Heart right ventricle (tissue), 16 donors: ENCODE results near the gene PTPRG. TPM values are rescaled to one million over a fixed set of nuclear protein-coding genes. Genes with fewer than 3 reads are reported as not detected.

Experiments
- ATAC-seq, 8 donors: fragments of 200-7000 bp; cut with Tn5 transposase; one replicate each; pipeline ENCODE4 v1.9.1; 2020; ENCODE audit warnings: mild to moderate bottlenecking in 8 of 8, moderate library complexity in 8 of 8, moderate number of reproducible peaks in 1 of 8
- DNase-seq, 2 donors: peaks; one replicate each; pipeline ENCODE4 v3.0.0-alpha.2; 2020
- H3K27ac ChIP-seq, 10 donors: fragments of 200-600 bp; sonication (generic) in 2 of 10; one replicate each; pipeline versions ENCODE4 v1.5.0 to v1.8.0; 2020 to 2022; ENCODE audit warnings: mild to moderate bottlenecking in 3 of 10
- H3K27me3 ChIP-seq, 7 donors: fragments of 200-600 bp; one replicate each; pipeline ENCODE4 v1.8.0; 2021 to 2022; ENCODE audit warnings: mild to moderate bottlenecking in 2 of 7
- H3K36me3 ChIP-seq, 9 donors: fragments of 200-600 bp; sonication (generic) in 1 of 9; one replicate each; pipeline versions ENCODE4 v1.5.0 to v1.8.0; 2020 to 2022; ENCODE audit warnings: mild to moderate bottlenecking in 2 of 9
- H3K4me1 ChIP-seq, 9 donors: fragments of 200-600 bp; sonication (generic) in 1 of 9; one replicate each; pipeline versions ENCODE4 v1.5.0 to v1.8.0; 2020 to 2022; ENCODE audit warnings: mild to moderate bottlenecking in 4 of 9
- H3K4me3 ChIP-seq, 10 donors: fragments of 200-600 bp; sonication (generic) in 2 of 10; one replicate each; pipeline versions ENCODE4 v1.5.0 to v1.8.0; 2020 to 2022; ENCODE audit warnings: mild to moderate bottlenecking in 7 of 10, moderate library complexity in 2 of 10
- H3K9me3 ChIP-seq, 11 donors: fragments of 200-600 bp in 10 of 11; sonication (generic) in 2 of 11; one replicate each; pipeline versions ENCODE4 v1.5.0 to v1.8.0; 2013 to 2022; ENCODE audit warnings: mild to moderate bottlenecking in 2 of 11, control low read depth in 1 of 11, moderate library complexity in 1 of 11
- CTCF ChIP-seq, 9 donors: fragments of 200-600 bp; sonication (generic) in 2 of 9; IDR thresholded peaks; one replicate each; pipeline versions ENCODE4 v1.5.0 to v1.8.0; 2021 to 2022; ENCODE audit warnings: antibody characterized with exemption in 9 of 9, mild to moderate bottlenecking in 5 of 9, moderate library complexity in 1 of 9
- WGBS, 2 donors: extraction: QIAGEN DNeasy Blood & Tissue Kit; methylation state at CpG; one replicate each; pipeline ENCODE4 v1.1.7; 2013; ENCODE audit warnings: inconsistent platforms in 1 of 2; 5-methylcytosine and 5-hydroxymethylcytosine counted together
- intact Hi-C, 10 donors: fragments of 100-400 bp; cut with DNase I; formaldehyde crosslinking; loops; one replicate each; pipeline versions ENCODE4 v1.11.1 to v1.14.2; 2022
- polyA plus RNA-seq, 2 donors: library from polyadenylated mRNA; stranded (reverse); fragments of 200-250 nt; gene quantifications; one replicate each; pipeline ENCODE4 v1.2.3, GENCODE V29; 2013
- total RNA-seq, 10 donors: library from RNA; stranded (reverse); fragmentation: NEBNext Ultra II Directional in 3 of 10; extraction: Animal tissue kit (Norgen Biotek cat#: 25700) in 3 of 10; gene quantifications; one replicate each; pipeline versions ENCODE4 v1.2.1 to v1.2.4, GENCODE V29; 2021 to 2023
- donor health status: Arrhythmogenic right ventricular cardiomyopathy.
- donor health status: ischemic (EF 13 %, LVEDD 7.1; RV severe dilation, severe dysfunction).
- donor health status: healthy with polysubstance abuse.
- donor health status: DM: no; HTN: yes; CAD: no.
- donor health status: DM: no; HTN: no; CAD: no.
- donor health status: ischemic (EF 25% LVEDD 6.9; RV normal size, moderate dysfunction).
- donor health status: ischemic (EF 25% LVEDD 5.7; RV mildly dilated, moderate dysfunction).
- donor health status: healthy.
- donor health status: DM: yes; HTN: yes; CAD: no.
- donor health status: Ischemic cardiomyopathy.
- donor health status: ischemic (EF 35%, LVEDD 5.7; RV mildly dilated, moderate dysfunction).
- donor health status: nonischemic (EF 11% LVEDD 7.7; RV severe dilation, severe dysfunction).
- donor health status: DM: yes; HTN: yes; CAD: no.
- donor health status: PGD.
- donor health status: ischemic (EF 29% LVEDD 5.4; RV normal size, mild dysfunction).
- donor health status: nonischemic (EF 23%, LVEDD 6.1; RV moderate dilation, normal function).

The PTPRG gene
- total and polyA plus RNA-seq, 12 donors = 10.1 to 38.3 (median 32.6) TPM

- WGBS, 2 donors = 76 to 92% methylated on average over 5 of the region's 5 CpGs
- Histone ChIP-seq H3K27me3 (no peaks in the 10 kb centered on the region), H3K36me3 (no peaks in the 10 kb centered on the region), H3K9me3 (no peaks in the 10 kb centered on the region), H3K4me3 (no peak overlapping the region), H3K4me1 (peaks cover 0 to 15% (median 0%) of the 10 kb centered on the region in 9 donors), H3K27ac (no peak overlapping the region)
- intact Hi-C loops = no loop called here
- no peak for DNase-seq
- ATAC-seq = no peak
- no peak for TF ChIP-seq CTCF (IDR thresholded peaks at IDR 0.05)
These were observed 483.6 kb downstream of the PTPRG start for GRCh38 chr3:62044874-62045411.

GRCh38 chr3:62046326-62046725 is 485.0 kb downstream of the PTPRG start:
- no peak for ATAC-seq
- intact Hi-C loops = no loop called here
- H3K27me3 ChIP-seq = no peaks in the 10 kb centered on the region
- H3K4me1 ChIP-seq = peaks cover 0 to 23% (median 0%) of the 10 kb centered on the region in 9 donors
- no peak overlapping the region for H3K27ac ChIP-seq
- TF ChIP-seq CTCF (IDR thresholded peaks at IDR 0.05) = no peak
- DNase-seq = no peak
- H3K9me3 ChIP-seq = no peaks in the 10 kb centered on the region
- no peaks in the 10 kb centered on the region for H3K36me3 ChIP-seq
- H3K4me3 ChIP-seq = no peak overlapping the region

GRCh38 chr3:62048577-62048976 is 487.2 kb downstream of the PTPRG start:
- peak overlapping the region in 2 of 10 donors; percentile 10 to 32 for H3K27ac ChIP-seq
- peak in 3 of 8 donors; percentile 31 to 50 (median 39) for ATAC-seq
- DNase-seq = no peak
- H3K4me3 ChIP-seq = no peak overlapping the region
- no peaks in the 10 kb centered on the region for H3K27me3 ChIP-seq
- H3K36me3 ChIP-seq = no peaks in the 10 kb centered on the region
- no peak for TF ChIP-seq CTCF (IDR thresholded peaks at IDR 0.05)
- no peaks in the 10 kb centered on the region for H3K9me3 ChIP-seq
- H3K4me1 ChIP-seq = peaks cover 0 to 26% (median 0%) of the 10 kb centered on the region in 9 donors
- intact Hi-C loops = no loop called here
- WGBS, 2 donors = 84 to 85% methylated on average over 3 of the region's 3 CpGs

- no peak for TF ChIP-seq CTCF (IDR thresholded peaks at IDR 0.05)
- Histone ChIP-seq H3K27me3 (no peaks in the 10 kb centered on the region), H3K9me3 (no peaks in the 10 kb centered on the region), H3K27ac (peak overlapping the region in 2 of 10 donors; percentile 10 to 32), H3K4me3 (no peak overlapping the region), H3K4me1 (peaks cover 0 to 26% (median 0%) of the 10 kb centered on the region in 9 donors), H3K36me3 (no peaks in the 10 kb centered on the region)
- intact Hi-C loops = no loop called here
- ATAC-seq (peak in 2 of 8 donors; percentile 48 to 53), DNase-seq (no peak)
- WGBS, 2 donors = 71 to 75% methylated on average over 6 of the region's 6 CpGs
These were observed 487.7 kb downstream of the PTPRG start for GRCh38 chr3:62049033-62049432.
